ENCODE measurements around the gene HIVEP3. TPM values are rescaled to one million over a fixed set of nuclear protein-coding genes. Genes with fewer than 3 reads are reported as not detected.

Gene HIVEP3
- total and polyA plus RNA-seq, 2 experiments from 2014 or later = 0.57 to 5.9 TPM

- TF ChIP-seq, protein P1, sequence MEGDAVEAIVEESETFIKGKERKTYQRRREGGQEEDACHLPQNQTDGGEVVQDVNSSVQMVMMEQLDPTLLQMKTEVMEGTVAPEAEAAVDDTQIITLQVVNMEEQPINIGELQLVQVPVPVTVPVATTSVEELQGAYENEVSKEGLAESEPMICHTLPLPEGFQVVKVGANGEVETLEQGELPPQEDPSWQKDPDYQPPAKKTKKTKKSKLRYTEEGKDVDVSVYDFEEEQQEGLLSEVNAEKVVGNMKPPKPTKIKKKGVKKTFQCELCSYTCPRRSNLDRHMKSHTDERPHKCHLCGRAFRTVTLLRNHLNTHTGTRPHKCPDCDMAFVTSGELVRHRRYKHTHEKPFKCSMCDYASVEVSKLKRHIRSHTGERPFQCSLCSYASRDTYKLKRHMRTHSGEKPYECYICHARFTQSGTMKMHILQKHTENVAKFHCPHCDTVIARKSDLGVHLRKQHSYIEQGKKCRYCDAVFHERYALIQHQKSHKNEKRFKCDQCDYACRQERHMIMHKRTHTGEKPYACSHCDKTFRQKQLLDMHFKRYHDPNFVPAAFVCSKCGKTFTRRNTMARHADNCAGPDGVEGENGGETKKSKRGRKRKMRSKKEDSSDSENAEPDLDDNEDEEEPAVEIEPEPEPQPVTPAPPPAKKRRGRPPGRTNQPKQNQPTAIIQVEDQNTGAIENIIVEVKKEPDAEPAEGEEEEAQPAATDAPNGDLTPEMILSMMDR (IDR thresholded peaks at IDR 0.05; ENCODE audit: poor library complexity) = no peak
- no peak for TF ChIP-seq EZH2 (IDR thresholded peaks at IDR 0.05; ENCODE audit: borderline replicate concordance)
- 94% methylated on average over 9 of the region's 9 CpGs for WGBS (ENCODE audit: low lambda C conversion rate, missing lambda C conversion rate)
- Histone ChIP-seq H3K27ac (no peak overlapping the region), H2AFZ (no peak overlapping the region), H3K27me3 (no peaks in the 10 kb centered on the region), H3K4me2 (no peak overlapping the region), H4K20me1 (ENCODE audit: insufficient read depth, poor library complexity, severe bottlenecking) (no peaks in the 10 kb centered on the region), H3K4me3 (no peak overlapping the region), H3K79me2 (no peaks in the 10 kb centered on the region), H3K4me1 (ENCODE audit: insufficient read depth) (peaks cover 14% of the 10 kb centered on the region), H3K36me3 (replicated peaks; ENCODE audit: insufficient read depth, low read depth) (no peaks in the 10 kb centered on the region), H3K9me2 (replicated peaks; ENCODE audit: insufficient read depth) (no peaks in the 10 kb centered on the region), H3K9me3 (ENCODE audit: low read depth) (no peaks in the 10 kb centered on the region)
- DNase-seq (ENCODE audit: low spot score) = no peak
Measured at GRCh38 chr1:41902664-41903063, 16.1 kb downstream of the HIVEP3 start.

- Histone ChIP-seq H3K9me2 (replicated peaks; ENCODE audit: insufficient read depth) (no peaks in the 10 kb centered on the region), H3K4me3 (no peak overlapping the region), H3K9me3 (ENCODE audit: low read depth) (no peaks in the 10 kb centered on the region), H3K27ac (no peak overlapping the region), H3K27me3 (no peaks in the 10 kb centered on the region), H4K20me1 (ENCODE audit: insufficient read depth, poor library complexity, severe bottlenecking) (no peaks in the 10 kb centered on the region), H3K4me2 (no peak overlapping the region), H2AFZ (no peak overlapping the region), H3K36me3 (replicated peaks; ENCODE audit: insufficient read depth, low read depth) (no peaks in the 10 kb centered on the region), H3K4me1 (ENCODE audit: insufficient read depth) (peaks cover 14% of the 10 kb centered on the region), H3K79me2 (no peaks in the 10 kb centered on the region)
- no peak for DNase-seq (ENCODE audit: low spot score)
- WGBS (ENCODE audit: low lambda C conversion rate, missing lambda C conversion rate) = 22% methylated on average over 3 of the region's 3 CpGs
- TF ChIP-seq, protein P1 (IDR thresholded peaks at IDR 0.05; ENCODE audit: poor library complexity) = no peak
Measured at GRCh38 chr1:41902159-41902577, 16.6 kb downstream of the HIVEP3 start.

- Histone ChIP-seq H3K27ac (no peak overlapping the region), H3K27me3 (no peaks in the 10 kb centered on the region), H3K4me3 (no peak overlapping the region), H3K79me2 (no peaks in the 10 kb centered on the region), H3K9me3 (ENCODE audit: low read depth) (no peaks in the 10 kb centered on the region), H4K20me1 (ENCODE audit: insufficient read depth, poor library complexity, severe bottlenecking) (no peaks in the 10 kb centered on the region), H3K9me2 (replicated peaks; ENCODE audit: insufficient read depth) (no peaks in the 10 kb centered on the region), H3K4me2 (no peak overlapping the region), H2AFZ (no peak overlapping the region), H3K36me3 (replicated peaks; ENCODE audit: insufficient read depth, low read depth) (no peaks in the 10 kb centered on the region), H3K4me1 (ENCODE audit: insufficient read depth) (peaks cover 14% of the 10 kb centered on the region)
- TF ChIP-seq EZH2 (IDR thresholded peaks at IDR 0.05; ENCODE audit: borderline replicate concordance) (no peak), EZH2phosphoT487 (IDR thresholded peaks at IDR 0.05; ENCODE audit: low read depth, severe bottlenecking, unreplicated experiment) (no peak)
- TF ChIP-seq, protein P1 (IDR thresholded peaks at IDR 0.05; ENCODE audit: poor library complexity) = no peak
- 60% methylated on average over 3 of the region's 3 CpGs for WGBS (ENCODE audit: low lambda C conversion rate, missing lambda C conversion rate)
- DNase-seq (ENCODE audit: low spot score) = no peak
Measured at GRCh38 chr1:41901551-41901950, 17.2 kb downstream of the HIVEP3 start.
